Measurements from ENCODE around the gene MT1E. TPM values are rescaled to one million over a fixed set of nuclear protein-coding genes. Genes with fewer than 3 reads are reported as not detected.

Gene MT1E
- polyA plus RNA-seq, 1 donor from 2014 or later: not detected

DNA sequence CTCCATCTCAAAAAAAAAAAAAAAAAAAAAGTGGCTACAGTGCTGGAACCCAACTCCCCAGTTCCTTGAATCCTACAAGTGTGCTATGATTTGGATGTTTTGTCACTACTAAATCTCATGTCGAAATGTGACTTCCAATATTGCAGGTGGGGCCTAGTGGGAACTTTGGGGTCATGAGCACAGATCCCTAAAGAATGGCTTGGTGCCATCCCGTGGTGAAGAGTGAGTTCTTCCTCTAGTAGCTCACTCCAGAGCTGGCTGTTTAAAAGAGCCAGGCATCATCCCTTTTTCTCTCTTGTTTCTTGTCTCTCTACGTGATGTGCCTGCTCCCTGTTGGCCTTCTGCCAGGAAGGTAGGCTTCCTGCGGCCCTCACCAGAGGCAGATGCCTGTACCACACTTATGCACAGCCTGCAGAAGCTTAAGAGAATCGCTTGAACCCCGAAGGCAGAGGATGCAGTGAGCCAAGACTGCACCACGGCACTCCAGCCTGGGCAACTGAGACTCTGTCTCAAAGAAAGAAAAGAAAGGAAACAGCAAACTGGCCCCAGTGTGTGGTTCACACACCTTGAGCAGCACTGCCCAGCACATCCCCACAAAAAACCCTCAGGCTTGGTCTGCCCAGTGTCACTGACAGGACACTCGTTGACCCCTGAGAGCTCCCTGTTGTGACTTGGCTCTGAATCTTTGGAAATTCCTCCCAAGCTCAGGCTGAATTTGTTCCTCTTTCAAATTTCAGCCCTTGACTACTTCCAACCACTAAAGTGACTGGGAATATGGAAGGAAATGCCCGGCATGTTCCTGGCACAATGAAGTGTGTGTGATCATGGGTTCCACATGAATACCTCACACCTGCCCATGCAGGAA is 3.1 kb downstream of the MT1E start:
- H3K9me3 ChIP-seq (ENCODE audit: low read length): no peaks in the 10 kb centered on the region
- no peak overlapping the region for H3K4me2 ChIP-seq (ENCODE audit: low read length)
- TF ChIP-seq EP300 (conservative IDR thresholded peaks at IDR 0.05; ENCODE audit: poor library complexity, severe bottlenecking) (no peak), RAD21 (conservative IDR thresholded peaks at IDR 0.05) (no peak), TAF1 (IDR thresholded peaks at IDR 0.05; ENCODE audit: low read depth) (no peak), SMC3 (conservative IDR thresholded peaks at IDR 0.05; ENCODE audit: poor library complexity) (no peak), EZH2 (IDR thresholded peaks at IDR 0.05; ENCODE audit: borderline replicate concordance, insufficient read depth, low read length, poor library complexity, severe bottlenecking) (no peak), POLR2AphosphoS5 (IDR thresholded peaks at IDR 0.05) (no peak), MXI1 (conservative IDR thresholded peaks at IDR 0.05; ENCODE audit: poor library complexity, severe bottlenecking) (no peak)
- TF ChIP-seq, protein P1, sequence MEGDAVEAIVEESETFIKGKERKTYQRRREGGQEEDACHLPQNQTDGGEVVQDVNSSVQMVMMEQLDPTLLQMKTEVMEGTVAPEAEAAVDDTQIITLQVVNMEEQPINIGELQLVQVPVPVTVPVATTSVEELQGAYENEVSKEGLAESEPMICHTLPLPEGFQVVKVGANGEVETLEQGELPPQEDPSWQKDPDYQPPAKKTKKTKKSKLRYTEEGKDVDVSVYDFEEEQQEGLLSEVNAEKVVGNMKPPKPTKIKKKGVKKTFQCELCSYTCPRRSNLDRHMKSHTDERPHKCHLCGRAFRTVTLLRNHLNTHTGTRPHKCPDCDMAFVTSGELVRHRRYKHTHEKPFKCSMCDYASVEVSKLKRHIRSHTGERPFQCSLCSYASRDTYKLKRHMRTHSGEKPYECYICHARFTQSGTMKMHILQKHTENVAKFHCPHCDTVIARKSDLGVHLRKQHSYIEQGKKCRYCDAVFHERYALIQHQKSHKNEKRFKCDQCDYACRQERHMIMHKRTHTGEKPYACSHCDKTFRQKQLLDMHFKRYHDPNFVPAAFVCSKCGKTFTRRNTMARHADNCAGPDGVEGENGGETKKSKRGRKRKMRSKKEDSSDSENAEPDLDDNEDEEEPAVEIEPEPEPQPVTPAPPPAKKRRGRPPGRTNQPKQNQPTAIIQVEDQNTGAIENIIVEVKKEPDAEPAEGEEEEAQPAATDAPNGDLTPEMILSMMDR (IDR thresholded peaks at IDR 0.05; ENCODE audit: poor library complexity, severe bottlenecking): no peak
- TF ChIP-seq, protein P2, sequence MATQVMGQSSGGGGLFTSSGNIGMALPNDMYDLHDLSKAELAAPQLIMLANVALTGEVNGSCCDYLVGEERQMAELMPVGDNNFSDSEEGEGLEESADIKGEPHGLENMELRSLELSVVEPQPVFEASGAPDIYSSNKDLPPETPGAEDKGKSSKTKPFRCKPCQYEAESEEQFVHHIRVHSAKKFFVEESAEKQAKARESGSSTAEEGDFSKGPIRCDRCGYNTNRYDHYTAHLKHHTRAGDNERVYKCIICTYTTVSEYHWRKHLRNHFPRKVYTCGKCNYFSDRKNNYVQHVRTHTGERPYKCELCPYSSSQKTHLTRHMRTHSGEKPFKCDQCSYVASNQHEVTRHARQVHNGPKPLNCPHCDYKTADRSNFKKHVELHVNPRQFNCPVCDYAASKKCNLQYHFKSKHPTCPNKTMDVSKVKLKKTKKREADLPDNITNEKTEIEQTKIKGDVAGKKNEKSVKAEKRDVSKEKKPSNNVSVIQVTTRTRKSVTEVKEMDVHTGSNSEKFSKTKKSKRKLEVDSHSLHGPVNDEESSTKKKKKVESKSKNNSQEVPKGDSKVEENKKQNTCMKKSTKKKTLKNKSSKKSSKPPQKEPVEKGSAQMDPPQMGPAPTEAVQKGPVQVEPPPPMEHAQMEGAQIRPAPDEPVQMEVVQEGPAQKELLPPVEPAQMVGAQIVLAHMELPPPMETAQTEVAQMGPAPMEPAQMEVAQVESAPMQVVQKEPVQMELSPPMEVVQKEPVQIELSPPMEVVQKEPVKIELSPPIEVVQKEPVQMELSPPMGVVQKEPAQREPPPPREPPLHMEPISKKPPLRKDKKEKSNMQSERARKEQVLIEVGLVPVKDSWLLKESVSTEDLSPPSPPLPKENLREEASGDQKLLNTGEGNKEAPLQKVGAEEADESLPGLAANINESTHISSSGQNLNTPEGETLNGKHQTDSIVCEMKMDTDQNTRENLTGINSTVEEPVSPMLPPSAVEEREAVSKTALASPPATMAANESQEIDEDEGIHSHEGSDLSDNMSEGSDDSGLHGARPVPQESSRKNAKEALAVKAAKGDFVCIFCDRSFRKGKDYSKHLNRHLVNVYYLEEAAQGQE (IDR thresholded peaks at IDR 0.05; ENCODE audit: borderline replicate concordance): no peak
- H3K36me3 ChIP-seq (ENCODE audit: insufficient read depth, low read length): no peaks in the 10 kb centered on the region
- peaks cover 94% of the 10 kb centered on the region for H3K27me3 ChIP-seq (ENCODE audit: insufficient read depth, low read depth, low read length)
- H2AFZ ChIP-seq (ENCODE audit: low read depth, low read length): no peak overlapping the region
- no peak overlapping the region for H3K9ac ChIP-seq (ENCODE audit: low read length)
- H3K79me2 ChIP-seq (replicated peaks; ENCODE audit: insufficient read depth, low read length): no peaks in the 10 kb centered on the region
- no peaks in the 10 kb centered on the region for H4K20me1 ChIP-seq (ENCODE audit: insufficient read depth)
- no peak overlapping the region for H3K4me3 ChIP-seq (ENCODE audit: low read length)
- no peaks in the 10 kb centered on the region for H3K9me2 ChIP-seq (ENCODE audit: insufficient read depth, low read length)
- no peaks in the 10 kb centered on the region for H3F3A ChIP-seq (ENCODE audit: insufficient read depth, low read length, poor library complexity, severe bottlenecking)
- no peak overlapping the region for H3K27ac ChIP-seq (ENCODE audit: low read length)

DNA sequence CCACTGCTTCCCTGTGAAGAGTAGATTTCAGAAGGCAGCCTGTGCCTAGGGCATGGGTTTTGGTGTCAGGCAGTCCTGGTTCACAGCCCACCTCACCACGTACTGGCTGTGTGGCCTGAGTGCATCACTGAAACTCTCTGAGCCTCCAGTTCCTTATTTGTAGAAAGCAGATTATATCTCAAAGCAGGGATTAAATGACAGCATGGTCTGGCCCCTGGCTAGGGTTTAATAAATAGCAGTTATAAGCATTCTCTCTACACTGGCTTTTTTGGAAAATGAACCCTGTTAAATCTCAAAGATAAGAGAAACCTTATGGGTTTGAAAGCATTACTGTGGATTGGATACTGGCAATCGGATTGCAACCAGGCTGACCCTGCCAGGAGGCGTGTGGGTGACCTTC is 4.0 kb downstream of the MT1E start:
- Histone ChIP-seq H3K9ac (ENCODE audit: low read length) (no peak overlapping the region), H3K36me3 (ENCODE audit: insufficient read depth, low read length) (no peaks in the 10 kb centered on the region), H3F3A (ENCODE audit: insufficient read depth, low read length, poor library complexity, severe bottlenecking) (no peaks in the 10 kb centered on the region), H3K79me2 (replicated peaks; ENCODE audit: insufficient read depth, low read length) (no peaks in the 10 kb centered on the region), H4K20me1 (ENCODE audit: insufficient read depth) (no peaks in the 10 kb centered on the region), H2AFZ (ENCODE audit: low read depth, low read length) (no peak overlapping the region), H3K27ac (ENCODE audit: low read length) (no peak overlapping the region), H3K9me3 (ENCODE audit: low read length) (no peaks in the 10 kb centered on the region), H3K4me3 (ENCODE audit: low read length) (no peak overlapping the region), H3K4me2 (ENCODE audit: low read length) (no peak overlapping the region), H3K27me3 (ENCODE audit: insufficient read depth, low read depth, low read length) (peaks cover 96% of the 10 kb centered on the region), H3K9me2 (ENCODE audit: insufficient read depth, low read length) (no peaks in the 10 kb centered on the region)
- TF ChIP-seq RAD21 (conservative IDR thresholded peaks at IDR 0.05): no peak
- TF ChIP-seq SMC3 (conservative IDR thresholded peaks at IDR 0.05; ENCODE audit: poor library complexity): no peak
- TF ChIP-seq POLR2AphosphoS5 (IDR thresholded peaks at IDR 0.05): no peak
- TF ChIP-seq, protein P2 (IDR thresholded peaks at IDR 0.05; ENCODE audit: borderline replicate concordance): no peak
- no peak for TF ChIP-seq EZH2 (IDR thresholded peaks at IDR 0.05; ENCODE audit: borderline replicate concordance, insufficient read depth, low read length, poor library complexity, severe bottlenecking)
- no peak for TF ChIP-seq MXI1 (conservative IDR thresholded peaks at IDR 0.05; ENCODE audit: poor library complexity, severe bottlenecking)
- TF ChIP-seq EP300 (conservative IDR thresholded peaks at IDR 0.05; ENCODE audit: poor library complexity, severe bottlenecking): no peak
- TF ChIP-seq TAF1 (IDR thresholded peaks at IDR 0.05; ENCODE audit: low read depth): no peak
- TF ChIP-seq, protein P1 (IDR thresholded peaks at IDR 0.05; ENCODE audit: poor library complexity, severe bottlenecking): no peak
